GM20431 (cell line): ENCODE results near the gene FUT2.

Experiments
- in situ Hi-C: fragments of 300-500 bp; cut with MseI, MboI; formaldehyde crosslinking; loops from one replicate; pipeline ENCODE4 v1.15.0; 2020; ENCODE audit warnings: low sequenced_read_pairs; ENCODE audit not compliant: unreplicated experiment

FUT2 gene

DNA sequence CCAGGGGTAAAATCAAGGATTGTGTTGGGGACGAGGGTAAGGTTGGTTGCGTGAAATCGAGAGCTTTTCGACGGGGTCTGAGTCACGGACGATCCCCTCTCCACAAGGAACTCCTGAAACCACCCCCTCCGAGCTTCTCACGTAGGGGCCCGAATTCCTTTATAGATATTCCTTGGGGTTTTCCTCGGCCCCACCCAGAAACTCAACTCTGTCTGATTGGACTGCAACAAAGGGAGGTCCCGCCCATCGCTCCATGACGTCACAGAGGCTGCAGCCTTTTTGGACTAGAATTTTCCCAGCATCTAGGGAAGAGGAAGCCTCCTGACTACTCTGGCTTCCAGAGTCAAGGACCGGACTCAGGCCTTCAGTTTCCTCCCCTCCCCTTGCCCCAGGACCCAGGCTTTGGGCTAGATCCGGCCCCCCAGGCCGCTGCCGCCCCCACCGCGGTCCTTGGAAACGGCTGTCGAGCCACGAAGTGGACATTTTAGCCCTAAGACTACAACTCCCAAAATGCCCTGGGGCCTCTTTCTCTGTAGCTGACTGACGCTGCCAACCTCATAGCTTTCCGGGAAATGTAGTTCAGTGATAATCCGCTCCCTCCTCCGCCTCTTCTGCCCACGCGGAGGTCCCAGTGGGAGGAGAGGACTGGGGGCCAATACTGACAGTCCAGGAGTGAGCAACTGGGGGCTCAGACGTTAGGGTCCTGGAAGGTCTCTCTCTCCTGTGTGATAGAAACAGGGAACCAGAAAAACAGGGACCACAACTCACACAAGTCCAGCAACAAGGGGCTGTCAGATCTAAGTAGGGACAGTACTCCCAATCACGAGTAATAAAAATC is 51.2 kb downstream of the FUT2 start, which contains the start of gene IZUMO1:
TSS of gene IZUMO1 (minus strand) at position 172 of the 838 bp plus-strand sequence. CDS start 1,050 bp downstream, outside the sequence.
- in situ Hi-C loops = no loop called here

DNA sequence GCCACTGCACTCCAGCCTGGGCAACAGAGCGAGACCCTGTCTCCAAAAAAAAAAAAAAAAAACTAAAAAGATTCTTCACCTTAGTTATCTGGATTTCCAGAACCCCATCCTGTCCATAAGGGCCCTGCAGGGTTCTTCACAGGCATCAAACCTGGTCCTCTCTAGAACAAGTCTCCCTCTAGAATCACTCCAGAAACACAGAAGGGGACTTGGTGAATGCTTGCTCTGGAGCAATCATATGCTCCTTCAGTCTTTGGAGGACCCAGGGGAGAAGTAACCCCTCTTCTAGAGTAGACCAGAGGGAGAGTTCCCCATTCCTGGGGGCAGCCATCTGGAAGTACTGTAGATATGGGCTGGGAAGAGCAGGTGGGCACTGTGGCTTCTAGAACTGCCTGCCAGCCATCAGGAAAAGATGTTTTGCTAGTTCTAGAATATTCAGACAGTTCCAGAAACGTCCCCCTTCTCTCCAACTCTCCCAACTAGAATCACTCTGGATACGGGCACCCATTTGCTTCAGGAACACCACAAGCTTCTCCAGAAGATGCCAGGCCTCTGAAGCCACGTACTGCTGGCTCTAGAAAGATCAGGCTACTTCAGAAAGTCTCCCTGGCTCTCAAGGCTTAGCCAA is 53.9 kb downstream of the FUT2 start:
- in situ Hi-C loops = no loop called here

DNA sequence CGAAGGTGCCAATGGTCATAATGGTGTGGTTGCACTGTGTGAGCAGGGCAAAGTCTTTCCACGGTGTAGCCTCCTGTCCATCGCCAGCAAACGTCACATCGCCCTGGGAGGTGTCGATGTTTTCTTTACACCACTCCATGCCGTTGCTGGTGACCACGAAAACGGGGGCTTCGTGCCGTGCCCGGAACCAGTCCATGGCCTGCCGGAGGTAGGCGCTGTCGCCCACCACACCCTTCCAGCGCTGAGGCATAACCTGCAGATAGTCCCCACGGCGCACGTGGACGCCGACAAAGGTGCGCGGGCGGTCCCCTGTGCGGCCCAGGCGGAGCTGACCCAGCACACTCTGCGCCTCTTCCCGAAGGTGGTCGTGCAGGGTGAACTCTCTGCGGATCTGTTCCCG is 54.6 kb downstream of the FUT2 start:
- in situ Hi-C loops = no loop called here

DNA sequence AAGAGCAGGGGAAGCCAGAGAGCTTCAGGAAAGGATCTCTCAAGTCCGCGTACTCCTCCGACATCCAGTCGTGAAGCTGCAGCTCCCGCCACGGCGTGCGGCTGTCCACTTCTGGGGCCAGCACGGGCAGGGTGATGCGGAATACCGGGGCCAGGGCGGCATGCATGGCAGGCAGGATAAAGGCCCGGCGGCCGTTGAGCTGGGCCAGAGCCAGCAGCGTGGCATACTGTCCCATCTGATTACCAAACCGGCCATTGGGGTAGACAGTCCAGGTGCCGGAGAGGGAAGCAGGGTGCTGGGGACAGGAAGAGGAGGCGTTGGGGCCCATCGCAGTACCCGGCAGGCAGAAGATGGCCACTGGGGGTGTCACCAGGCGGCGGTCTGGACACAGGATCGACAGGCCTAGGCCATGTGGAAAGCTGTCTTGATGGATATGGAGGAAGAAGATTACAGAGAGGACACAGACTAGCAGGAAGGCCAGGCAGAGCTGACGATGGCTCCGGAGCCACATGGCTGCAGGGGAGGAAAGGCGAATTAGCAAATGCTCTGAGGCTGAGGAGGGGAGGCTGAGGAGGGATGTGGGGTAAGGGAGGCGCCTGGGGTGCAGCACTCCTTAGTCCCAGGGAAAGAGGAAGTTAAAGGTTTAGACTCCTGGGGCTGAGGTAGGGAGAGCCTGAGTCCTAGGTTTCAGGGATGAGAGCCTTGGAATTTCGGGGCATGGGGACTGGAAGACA is 55.2 kb downstream of the FUT2 start:
- in situ Hi-C loops = no loop called here

DNA sequence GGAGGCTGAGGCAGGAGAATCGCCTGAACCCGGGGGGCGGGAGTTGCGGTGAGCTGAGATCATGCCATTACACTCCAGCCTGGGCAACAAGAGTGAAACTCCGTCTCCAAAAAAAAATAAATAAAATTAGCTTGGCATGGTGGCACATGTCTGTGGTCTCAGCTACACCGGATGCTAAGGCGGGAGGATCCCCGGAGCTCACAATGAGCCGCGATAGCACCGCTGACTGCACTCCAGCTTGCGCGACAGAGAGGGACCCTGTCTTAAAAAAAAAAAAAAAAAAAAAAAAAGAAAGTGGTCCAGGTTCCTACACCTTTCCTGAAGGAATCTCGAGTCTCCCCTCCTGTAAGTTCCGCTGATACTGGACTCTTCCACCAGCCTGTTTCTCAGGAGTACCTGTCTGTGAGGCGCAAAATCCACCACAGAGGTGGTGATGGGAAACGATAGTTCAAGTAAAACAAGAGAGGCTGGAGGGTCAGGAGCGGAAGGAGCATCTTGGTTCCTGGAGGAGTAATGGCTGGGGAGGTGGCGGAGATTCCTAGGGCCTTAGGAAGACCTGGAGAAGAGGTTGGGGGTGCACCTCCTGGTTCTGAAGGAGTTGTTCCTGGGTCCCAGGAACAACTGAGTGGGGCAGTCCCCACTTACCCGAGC is 56.2 kb downstream of the FUT2 start:
- in situ Hi-C loops = no loop called here

DNA sequence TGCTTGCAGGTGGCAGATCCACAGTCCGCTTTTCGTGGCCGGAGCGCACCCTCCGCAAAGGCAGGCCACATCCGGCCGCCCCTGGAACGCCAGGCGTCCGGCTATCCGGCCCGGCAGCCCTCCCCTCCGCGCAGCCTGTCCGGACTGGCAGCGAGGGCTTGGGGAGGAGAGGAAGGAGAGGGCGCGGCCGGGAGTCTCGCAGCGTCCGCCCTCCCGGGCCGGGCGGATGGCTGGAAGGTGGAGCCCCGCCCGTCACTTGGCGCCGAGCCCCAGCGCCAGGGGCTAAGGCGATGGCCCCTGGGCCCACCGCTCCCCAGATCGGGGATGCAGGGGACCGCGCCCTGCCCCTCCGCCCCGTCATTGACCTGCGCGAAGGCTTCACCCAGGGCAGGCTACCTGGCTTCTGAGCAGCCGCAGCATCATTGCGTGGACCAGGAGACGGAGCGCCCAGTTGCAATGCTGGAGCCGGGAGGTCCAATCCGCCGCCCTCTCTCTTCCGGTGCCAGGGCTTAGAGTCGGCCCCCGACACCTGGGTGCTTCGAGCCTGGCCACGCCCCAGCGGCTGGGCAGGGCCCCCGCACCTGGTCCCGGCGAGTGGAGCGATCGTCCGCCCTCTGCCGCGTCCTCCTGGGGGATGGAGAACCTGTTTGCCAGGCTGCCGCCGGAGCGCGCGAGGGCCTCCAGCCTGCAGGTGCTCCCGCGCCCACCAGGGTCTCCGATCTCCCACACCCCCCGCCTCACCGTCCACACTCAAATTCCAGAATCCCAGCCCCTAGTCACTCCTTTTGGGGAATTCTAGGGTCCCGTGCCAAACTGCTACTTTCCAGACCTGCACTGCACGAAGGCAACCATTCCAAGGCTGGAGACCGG is 57.0 kb downstream of the FUT2 start, which contains the start of gene FUT1:
TSS of gene FUT1 (minus strand) at position 146 of the 870 bp plus-strand sequence. CDS start 1,360 bp downstream, outside the sequence.
- in situ Hi-C loops = no loop called here

DNA sequence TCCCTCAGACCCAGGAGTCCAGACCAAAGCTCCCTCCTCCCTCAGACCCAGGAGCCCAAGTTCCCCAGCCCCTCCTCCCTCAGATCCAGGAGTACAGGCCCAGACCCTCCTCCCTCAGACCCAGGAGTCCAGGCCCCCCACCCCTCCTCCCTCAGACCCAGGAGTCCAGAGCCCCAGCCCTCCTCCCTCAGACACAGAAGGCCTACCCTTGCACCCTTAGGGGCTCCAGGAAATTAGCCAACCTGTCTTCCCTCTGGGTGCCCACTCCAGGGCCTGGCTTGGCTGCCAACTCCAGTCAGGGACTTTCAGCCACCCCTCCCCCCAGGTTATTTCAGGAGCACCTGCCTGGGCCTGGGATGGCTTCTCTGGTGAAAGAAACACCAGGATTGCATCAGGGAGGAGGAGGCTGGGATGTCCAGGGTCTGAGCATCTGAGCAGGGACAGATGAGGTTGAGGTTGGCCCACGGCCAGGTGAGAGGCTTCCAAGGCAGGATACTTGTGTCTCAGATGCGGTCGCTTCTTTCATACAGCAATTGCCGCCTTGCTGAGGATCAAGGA is 59.4 kb downstream of the FUT2 start, which contains the start of gene FGF21:
TSS of gene FGF21 (plus strand) at position 441 of the 558 bp plus-strand sequence. CDS start 713 bp downstream, outside the sequence.
- in situ Hi-C loops = no loop called here
